H1 (cell line): Measurements from ENCODE around the gene STX19. TPM values are rescaled to one million over a fixed set of nuclear protein-coding genes. Genes with fewer than 3 reads are reported as not detected.

Experiments used
- CTBP2 ChIP-seq: IDR thresholded peaks from 2 replicates; pipeline ENCODE4 v1.7.0; 2011; ENCODE audit warnings: borderline replicate concordance, mild to moderate bottlenecking, moderate library complexity, mixed read lengths, low read length; ENCODE audit not compliant: insufficient read depth, insufficient read length
- EP300 ChIP-seq, 2 experiments: IDR thresholded peaks; 1 replicate in 1 of 2; 2 replicates in 1 of 2; pipeline ENCODE4 v1.6.1; 2011 to 2012; ENCODE audit warnings: low read depth in 2 of 2, low read length in 2 of 2, mild to moderate bottlenecking in 2 of 2, borderline replicate concordance in 1 of 2, inconsistent platforms in 1 of 2, moderate library complexity in 1 of 2
- EZH2 ChIP-seq: fragments of 200-600 bp; sonication (generic); IDR thresholded peaks from 2 replicates; pipeline ENCODE4 v1.7.1; 2012; ENCODE audit warnings: low read depth, mild to moderate bottlenecking, moderate library complexity, low read length, inconsistent platforms; ENCODE audit not compliant: severe bottlenecking
- FOSL1 ChIP-seq: IDR thresholded peaks from 2 replicates; pipeline ENCODE4 v1.6.1; 2011; ENCODE audit warnings: mild to moderate bottlenecking, low read depth, low read length, moderate library complexity; ENCODE audit not compliant: insufficient read depth
- GABPA ChIP-seq: IDR thresholded peaks from 2 replicates; pipeline ENCODE4 v1.6.1; 2011; ENCODE audit warnings: mild to moderate bottlenecking, low read length, moderate library complexity, borderline replicate concordance; ENCODE audit not compliant: insufficient read depth
- HDAC2 ChIP-seq, 2 experiments: fragments of 300-600 bp in 1 of 2; sonication (generic) in 1 of 2; IDR thresholded peaks; 2 replicates each; pipeline ENCODE4 v1.6.1; 2011 to 2012; ENCODE audit warnings: low read depth in 2 of 2, low read length in 2 of 2, mild to moderate bottlenecking in 2 of 2, moderate library complexity in 2 of 2, borderline replicate concordance in 1 of 2, inconsistent platforms in 1 of 2
- RAD21 ChIP-seq, 2 experiments: IDR thresholded peaks in 1 of 2; conservative IDR thresholded peaks in 1 of 2; 2 replicates each; pipeline ENCODE4 v1.6.1; 2011; ENCODE audit warnings: low read depth in 2 of 2, low read length in 2 of 2, improper control_type of control experiment in 1 of 2, inconsistent platforms in 1 of 2, mild to moderate bottlenecking in 1 of 2, moderate library complexity in 1 of 2
- polyA plus RNA-seq, 7 experiments: library from polyadenylated mRNA; depleted of rRNA in 3 of 7; stranded (reverse) in 5 of 7; unstranded in 2 of 7; fragments of >200 nt in 5 of 7; fragments of 200-250 nt in 2 of 7; gene quantifications; 1 replicate in 5 of 7; 2 replicates in 1 of 7; 4 replicates in 1 of 7; pipeline versions ENCODE4 v1.2.1 to v1.2.3, GENCODE V29; 2011 to 2013; ENCODE audit warnings: missing spikeins in 2 of 7, mixed read lengths in 2 of 7
- total RNA-seq: library from RNA; stranded (reverse); fragmentation: NEBNext Ultra II Directional; extraction: Animal tissue kit (Norgen Biotek cat#: 25700); gene quantifications from 2 replicates; pipeline ENCODE4 v1.2.1, GENCODE V29; 2021
- TF ChIP-seq, protein P1 (sequence below), 3 experiments: IDR thresholded peaks; 1 replicate in 2 of 3; 2 replicates in 1 of 3; pipeline versions ENCODE4 v1.5.1 to v1.6.1; 2011; ENCODE audit warnings: low read length in 3 of 3, mild to moderate bottlenecking in 3 of 3, inconsistent platforms in 2 of 3, low read depth in 1 of 3, moderate library complexity in 1 of 3; ENCODE audit not compliant: insufficient read depth in 1 of 3; ENCODE audit errors: control extremely low read depth in 1 of 3

The STX19 gene
- total and polyA plus RNA-seq, 2 of the 8 experiments (the other 6 are each of a cell fraction or from before 2014, with no cell fraction given) = not detected

DNA sequence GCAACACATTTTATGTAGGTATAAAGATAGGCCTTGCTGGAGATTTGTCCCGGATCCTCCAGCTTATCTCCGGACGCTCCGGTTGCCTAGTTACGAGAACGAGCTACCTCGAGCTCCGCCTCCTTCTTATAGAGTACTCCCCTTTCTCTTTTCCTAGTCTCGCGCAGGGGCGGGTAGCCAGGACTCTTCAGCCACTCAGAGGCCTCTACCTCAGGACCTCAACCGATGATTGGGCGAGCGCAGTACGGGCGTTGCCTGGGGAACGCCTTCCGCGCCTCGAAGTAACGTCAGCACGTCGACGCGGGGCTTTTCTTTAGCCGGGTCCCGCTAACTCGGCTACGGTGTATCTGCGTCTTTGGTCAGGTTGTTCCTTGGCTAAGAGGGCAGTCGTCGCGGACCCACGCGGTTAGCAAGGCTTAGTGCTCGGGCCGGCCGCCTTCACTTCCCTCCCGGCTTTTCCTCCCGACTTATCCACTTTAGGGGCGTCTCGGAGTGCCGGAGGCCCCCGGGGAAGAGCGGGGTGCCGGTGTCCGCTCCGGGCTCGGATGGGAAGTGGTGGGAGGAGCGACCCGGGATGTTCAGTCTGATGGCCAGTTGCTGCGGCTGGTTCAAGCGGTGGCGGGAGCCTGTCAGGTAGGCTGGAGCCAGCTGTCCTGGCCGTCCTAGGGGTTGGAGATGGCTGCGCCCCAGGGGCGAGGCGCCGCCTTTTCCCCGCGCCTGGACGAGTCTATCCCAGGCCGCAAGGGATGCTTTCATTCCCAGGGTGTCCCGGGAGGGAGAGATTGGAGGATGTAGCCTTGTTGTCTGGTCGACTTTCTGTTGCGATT, 48.3 kb downstream of the STX19 start, which contains the start of gene ARL13B (continued):
- TF ChIP-seq HDAC2 (IDR thresholded peaks at IDR 0.05; ENCODE audit: borderline replicate concordance in 1 of 2, low read depth in 2 of 2, low read length in 2 of 2) (0 out of 4 replicates have a peak, but pooled peaks of 1 of the 2 experiments have one; percentile 37), GABPA (no peak), RAD21 (IDR thresholded peaks at IDR 0.05 in 1 of 2, conservative IDR thresholded peaks at IDR 0.05 in 1 of 2; ENCODE audit: low read depth in 2 of 2, low read length in 2 of 2) (no peak), EP300 (IDR thresholded peaks at IDR 0.05; ENCODE audit: borderline replicate concordance in 1 of 2, low read depth in 2 of 2, low read length in 2 of 2) (no peak), FOSL1 (no peak), EZH2 (no peak), CTBP2 (peak; percentile 26)
- TF ChIP-seq, protein P1, sequence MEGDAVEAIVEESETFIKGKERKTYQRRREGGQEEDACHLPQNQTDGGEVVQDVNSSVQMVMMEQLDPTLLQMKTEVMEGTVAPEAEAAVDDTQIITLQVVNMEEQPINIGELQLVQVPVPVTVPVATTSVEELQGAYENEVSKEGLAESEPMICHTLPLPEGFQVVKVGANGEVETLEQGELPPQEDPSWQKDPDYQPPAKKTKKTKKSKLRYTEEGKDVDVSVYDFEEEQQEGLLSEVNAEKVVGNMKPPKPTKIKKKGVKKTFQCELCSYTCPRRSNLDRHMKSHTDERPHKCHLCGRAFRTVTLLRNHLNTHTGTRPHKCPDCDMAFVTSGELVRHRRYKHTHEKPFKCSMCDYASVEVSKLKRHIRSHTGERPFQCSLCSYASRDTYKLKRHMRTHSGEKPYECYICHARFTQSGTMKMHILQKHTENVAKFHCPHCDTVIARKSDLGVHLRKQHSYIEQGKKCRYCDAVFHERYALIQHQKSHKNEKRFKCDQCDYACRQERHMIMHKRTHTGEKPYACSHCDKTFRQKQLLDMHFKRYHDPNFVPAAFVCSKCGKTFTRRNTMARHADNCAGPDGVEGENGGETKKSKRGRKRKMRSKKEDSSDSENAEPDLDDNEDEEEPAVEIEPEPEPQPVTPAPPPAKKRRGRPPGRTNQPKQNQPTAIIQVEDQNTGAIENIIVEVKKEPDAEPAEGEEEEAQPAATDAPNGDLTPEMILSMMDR (IDR thresholded peaks at IDR 0.05; ENCODE audit: control extremely low read depth in 1 of 3, insufficient read depth in 1 of 3, low read depth in 1 of 3, low read length in 3 of 3) = no peak
